ENCODE measurements around the gene HTRA3. TPM values are rescaled to one million over a fixed set of nuclear protein-coding genes. Genes with fewer than 3 reads are reported as not detected.
A peak's percentile ranks its signal among the peaks of the same experiment; 100 is the strongest.

HTRA3 gene
- total RNA-seq, 1 donor from 2014 or later = 1.6 TPM

DNA sequence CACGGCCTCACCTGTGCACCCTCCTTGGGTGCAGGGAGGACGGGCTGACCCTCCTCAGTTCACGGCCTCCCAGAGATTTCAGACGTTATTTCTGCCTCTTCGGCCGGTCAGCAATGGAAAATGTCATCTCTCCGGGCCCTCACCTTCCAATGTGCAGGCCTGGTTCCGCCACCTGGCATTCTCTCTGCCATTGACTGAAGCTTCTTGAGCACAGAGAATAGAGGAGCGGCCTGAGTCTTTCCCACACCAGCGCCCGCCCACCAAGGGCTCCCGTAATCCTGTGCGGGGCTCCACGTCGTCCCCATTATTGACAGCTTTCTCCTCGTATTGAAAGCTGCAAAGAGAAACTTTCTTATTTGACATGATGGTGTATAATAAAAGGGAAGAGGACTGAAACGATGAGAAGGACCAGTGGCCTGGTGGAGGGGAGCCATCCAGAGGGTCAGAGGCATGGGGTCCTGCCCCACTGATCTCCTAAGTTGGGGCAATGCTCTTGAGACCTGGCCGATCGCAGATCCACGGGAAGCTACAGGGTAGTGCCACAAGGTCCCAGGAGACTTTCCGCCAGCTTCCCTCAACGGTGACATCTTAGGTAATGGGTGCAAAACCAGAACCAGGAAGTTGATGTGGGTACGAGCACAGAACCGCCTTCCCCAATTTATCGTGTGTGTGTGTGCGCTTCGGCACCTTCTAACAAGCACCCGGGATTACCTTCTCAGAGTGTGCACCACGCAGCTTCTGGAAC lies 20.6 kb downstream of the HTRA3 start:
- H3K27ac Mint-ChIP-seq = no peak overlapping the region
- no peaks in the 10 kb centered on the region for H3K79me2 ChIP-seq (ENCODE audit: low read depth)
- no peak for DNase-seq (ENCODE audit: low spot score)

DNA sequence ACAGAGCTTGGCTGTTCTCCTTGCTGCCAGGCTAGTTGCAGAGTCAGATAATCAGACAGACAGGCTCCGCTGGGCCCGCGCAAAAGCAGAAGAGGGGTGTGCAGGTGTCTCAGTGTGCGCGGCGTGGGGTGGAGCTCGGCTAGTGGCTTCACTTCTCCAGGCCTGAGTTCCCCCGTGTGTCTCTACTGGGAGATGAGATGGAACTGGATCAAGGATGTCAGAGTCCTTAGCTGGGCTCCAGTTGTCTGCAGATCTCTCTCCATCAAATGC lies 21.1 kb downstream of the HTRA3 start:
- no peaks in the 10 kb centered on the region for H3F3A ChIP-seq (ENCODE audit: low read depth)

More for the DNA sequence above, 20.6 kb downstream of the HTRA3 start:
- Histone ChIP-seq H3K27me3 (no peaks in the 10 kb centered on the region), H3K9ac (no peak overlapping the region), H4K20me1 (ENCODE audit: low read depth) (no peaks in the 10 kb centered on the region), H3K4me3 (no peak overlapping the region), H3K4me2 (no peak overlapping the region), H2AFZ (replicated peaks) (no peak overlapping the region), H3K27ac (no peak overlapping the region), H3K4me1 (no peaks in the 10 kb centered on the region), H3K9me3 (ENCODE audit: low read depth) (no peaks in the 10 kb centered on the region), H3K36me3 (no peaks in the 10 kb centered on the region), H3F3A (ENCODE audit: low read depth) (no peaks in the 10 kb centered on the region)
- H3K4me3 Mint-ChIP-seq = no peak overlapping the region
- TF ChIP-seq EZH2phosphoT487 (IDR thresholded peaks at IDR 0.05) (no peak), EZH2 (IDR thresholded peaks at IDR 0.05) (no peak)
- TF ChIP-seq, protein P1, sequence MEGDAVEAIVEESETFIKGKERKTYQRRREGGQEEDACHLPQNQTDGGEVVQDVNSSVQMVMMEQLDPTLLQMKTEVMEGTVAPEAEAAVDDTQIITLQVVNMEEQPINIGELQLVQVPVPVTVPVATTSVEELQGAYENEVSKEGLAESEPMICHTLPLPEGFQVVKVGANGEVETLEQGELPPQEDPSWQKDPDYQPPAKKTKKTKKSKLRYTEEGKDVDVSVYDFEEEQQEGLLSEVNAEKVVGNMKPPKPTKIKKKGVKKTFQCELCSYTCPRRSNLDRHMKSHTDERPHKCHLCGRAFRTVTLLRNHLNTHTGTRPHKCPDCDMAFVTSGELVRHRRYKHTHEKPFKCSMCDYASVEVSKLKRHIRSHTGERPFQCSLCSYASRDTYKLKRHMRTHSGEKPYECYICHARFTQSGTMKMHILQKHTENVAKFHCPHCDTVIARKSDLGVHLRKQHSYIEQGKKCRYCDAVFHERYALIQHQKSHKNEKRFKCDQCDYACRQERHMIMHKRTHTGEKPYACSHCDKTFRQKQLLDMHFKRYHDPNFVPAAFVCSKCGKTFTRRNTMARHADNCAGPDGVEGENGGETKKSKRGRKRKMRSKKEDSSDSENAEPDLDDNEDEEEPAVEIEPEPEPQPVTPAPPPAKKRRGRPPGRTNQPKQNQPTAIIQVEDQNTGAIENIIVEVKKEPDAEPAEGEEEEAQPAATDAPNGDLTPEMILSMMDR (IDR thresholded peaks at IDR 0.05) = no peak
- peaks cover 8% of the 10 kb centered on the region for H3K27me3 Mint-ChIP-seq (ENCODE audit: insufficient read depth, low read depth)
- no peaks in the 10 kb centered on the region for H3K4me1 Mint-ChIP-seq
- peaks cover 5% of the 10 kb centered on the region for H3K9me3 Mint-ChIP-seq
- no peaks in the 10 kb centered on the region for H3K36me3 Mint-ChIP-seq

DNA sequence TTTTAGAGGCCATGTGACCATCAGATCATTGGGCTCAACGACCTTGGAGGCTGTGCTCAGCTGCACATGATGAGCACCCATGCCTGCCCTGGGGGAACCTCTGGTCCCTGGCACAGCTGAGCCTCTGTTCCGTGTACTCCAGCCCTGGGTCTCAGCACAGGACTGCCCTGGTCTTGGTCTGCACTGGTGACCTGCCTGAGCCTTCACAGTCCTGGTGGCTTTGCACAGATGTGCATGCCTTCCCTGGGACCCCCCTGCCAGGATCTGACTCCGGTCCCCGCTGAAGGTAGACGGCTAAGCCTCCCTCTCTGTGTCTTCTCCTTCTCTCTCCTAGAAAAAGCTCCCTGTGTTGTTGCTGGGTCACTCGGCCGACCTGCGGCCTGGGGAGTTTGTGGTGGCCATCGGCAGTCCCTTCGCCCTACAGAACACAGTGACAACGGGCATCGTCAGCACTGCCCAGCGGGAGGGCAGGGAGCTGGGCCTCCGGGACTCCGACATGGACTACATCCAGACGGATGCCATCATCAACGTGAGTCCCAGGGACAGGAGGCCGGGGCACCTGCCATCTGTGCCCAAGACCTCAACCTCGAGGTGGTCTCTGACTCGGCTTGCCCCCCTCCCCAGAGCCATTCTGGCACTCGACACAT lies 21.6 kb downstream of the HTRA3 start:
- Histone ChIP-seq H2AFZ (replicated peaks) (no peak overlapping the region), H3K79me2 (ENCODE audit: low read depth) (no peaks in the 10 kb centered on the region), H3K4me3 (no peak overlapping the region), H4K20me1 (ENCODE audit: low read depth) (no peaks in the 10 kb centered on the region), H3K9ac (no peak overlapping the region), H3K27ac (no peak overlapping the region), H3K4me1 (no peaks in the 10 kb centered on the region), H3K36me3 (no peaks in the 10 kb centered on the region), H3K9me3 (ENCODE audit: low read depth) (no peaks in the 10 kb centered on the region), H3F3A (ENCODE audit: low read depth) (no peaks in the 10 kb centered on the region), H3K4me2 (no peak overlapping the region), H3K27me3 (no peaks in the 10 kb centered on the region)
- H3K9me3 Mint-ChIP-seq = peaks cover 5% of the 10 kb centered on the region
- H3K36me3 Mint-ChIP-seq = no peaks in the 10 kb centered on the region
- H3K4me3 Mint-ChIP-seq = no peak overlapping the region
- DNase-seq (ENCODE audit: low spot score) = no peak
- peaks cover 5% of the 10 kb centered on the region for H3K27me3 Mint-ChIP-seq (ENCODE audit: insufficient read depth, low read depth)
- no peaks in the 10 kb centered on the region for H3K4me1 Mint-ChIP-seq
- peak overlapping the region; percentile 85 for H3K27ac Mint-ChIP-seq
- TF ChIP-seq, protein P1 (IDR thresholded peaks at IDR 0.05) = no peak
- no peak for TF ChIP-seq EZH2phosphoT487 (IDR thresholded peaks at IDR 0.05)
- no peak for TF ChIP-seq EZH2 (IDR thresholded peaks at IDR 0.05)

More for the DNA sequence above, 21.1 kb downstream of the HTRA3 start:
- Histone ChIP-seq H3K4me2 (no peak overlapping the region), H3K36me3 (no peaks in the 10 kb centered on the region), H3K27me3 (no peaks in the 10 kb centered on the region), H3K79me2 (ENCODE audit: low read depth) (no peaks in the 10 kb centered on the region), H2AFZ (replicated peaks) (no peak overlapping the region), H3K4me1 (no peaks in the 10 kb centered on the region), H3K9ac (no peak overlapping the region), H3K9me3 (ENCODE audit: low read depth) (no peaks in the 10 kb centered on the region), H3K27ac (no peak overlapping the region), H3K4me3 (no peak overlapping the region), H4K20me1 (ENCODE audit: low read depth) (no peaks in the 10 kb centered on the region)
- H3K27ac Mint-ChIP-seq = no peak overlapping the region
- no peak for DNase-seq (ENCODE audit: low spot score)
- peaks cover 5% of the 10 kb centered on the region for H3K9me3 Mint-ChIP-seq
- H3K4me3 Mint-ChIP-seq = no peak overlapping the region
- H3K27me3 Mint-ChIP-seq (ENCODE audit: insufficient read depth, low read depth) = peaks cover 5% of the 10 kb centered on the region
- TF ChIP-seq, protein P1 (IDR thresholded peaks at IDR 0.05) = no peak
- TF ChIP-seq EZH2phosphoT487 (IDR thresholded peaks at IDR 0.05) (no peak), EZH2 (IDR thresholded peaks at IDR 0.05) (no peak)
- H3K36me3 Mint-ChIP-seq = no peaks in the 10 kb centered on the region
- H3K4me1 Mint-ChIP-seq = no peaks in the 10 kb centered on the region

Data from neural progenitor cell (in vitro differentiated cells).